ENCODE data around the gene SCAMP5.

SCAMP5 gene

GRCh38 chr15:74995182-74995778 lies at the start of gene SCAMP5:
SCAMP5 (plus strand) TSS chr15:74995563; CDS start chr15:75011840, 16,277 bp downstream.
- peak; percentile 89 to 94 for DNase-seq

GRCh38 chr15:74950078-74950908 lies 45.1 kb upstream of the SCAMP5 start:
- peak; percentile 65 to 71 for DNase-seq

- DNase-seq = no peak
Observed at GRCh38 chr15:74951006-74951405, 44.4 kb upstream of the SCAMP5 start.

- no peak for DNase-seq
Observed at GRCh38 chr15:74954515-74954914, 40.8 kb upstream of the SCAMP5 start.

- no peak for DNase-seq
Observed at GRCh38 chr15:74955017-74955416, 40.3 kb upstream of the SCAMP5 start.

GRCh38 chr15:74955796-74956647 lies 39.3 kb upstream of the SCAMP5 start:
- DNase-seq = peak in 1 of 2 donors; percentile 28

- peak; percentile 28 to 58 for DNase-seq
Observed at GRCh38 chr15:74956648-74957475, 38.5 kb upstream of the SCAMP5 start, which contains the start of gene RPP25. RPP25 (minus strand) TSS chr15:74956772; CDS start chr15:74956583, 189 bp downstream.

GRCh38 chr15:74957476-74958035 lies 37.8 kb upstream of the SCAMP5 start:
- DNase-seq = no peak

- no peak for DNase-seq
Observed at GRCh38 chr15:74958320-74958907, 36.9 kb upstream of the SCAMP5 start.

GRCh38 chr15:74958908-74959585 lies 36.3 kb upstream of the SCAMP5 start:
- DNase-seq = no peak

GRCh38 chr15:74959586-74959939 lies 35.8 kb upstream of the SCAMP5 start:
- DNase-seq = no peak

GRCh38 chr15:74960286-74960685 lies 35.1 kb upstream of the SCAMP5 start:
- DNase-seq = no peak

GRCh38 chr15:74960995-74961588 lies 34.3 kb upstream of the SCAMP5 start:
- DNase-seq = no peak

- no peak for DNase-seq
Observed at GRCh38 chr15:74961616-74962015, 33.7 kb upstream of the SCAMP5 start.

GRCh38 chr15:74962219-74962618 lies 33.1 kb upstream of the SCAMP5 start:
- no peak for DNase-seq

- DNase-seq = no peak
Observed at GRCh38 chr15:74962671-74963070, 32.7 kb upstream of the SCAMP5 start.

GRCh38 chr15:74963213-74963612 lies 32.1 kb upstream of the SCAMP5 start:
- DNase-seq = no peak

GRCh38 chr15:74964794-74965193 lies 30.6 kb upstream of the SCAMP5 start:
- no peak for DNase-seq

- DNase-seq = no peak
Observed at GRCh38 chr15:74967670-74968069, 27.7 kb upstream of the SCAMP5 start.

GRCh38 chr15:74976159-74976558 lies 19.2 kb upstream of the SCAMP5 start:
- DNase-seq = no peak

- DNase-seq = no peak
Observed at GRCh38 chr15:74977599-74977998, 17.8 kb upstream of the SCAMP5 start.
